MM.1S (cell line): Measurements from ENCODE around the gene GMPR.

ENCODE experiments used
- EZH2 ChIP-seq: fragments of 300-600 bp; sonication (generic); optimal IDR thresholded peaks from 2 replicates; pipeline ENCODE3; 2017; ENCODE audit warnings: low read depth, mild to moderate bottlenecking, antibody characterized with exemption, low read length, mixed read lengths
- EZH2phosphoT487 ChIP-seq: fragments of 300-600 bp; sonication (generic); IDR thresholded peaks from 2 replicates; pipeline ENCODE4 v1.6.1; 2018; ENCODE audit warnings: antibody characterized with exemption, low read length
- TF ChIP-seq, protein P1 (sequence below): fragments of 300-600 bp; sonication (generic); IDR thresholded peaks from 2 replicates; pipeline ENCODE4 v1.5.1; 2016; ENCODE audit warnings: antibody characterized with exemption, low read length, mixed read lengths

DNA sequence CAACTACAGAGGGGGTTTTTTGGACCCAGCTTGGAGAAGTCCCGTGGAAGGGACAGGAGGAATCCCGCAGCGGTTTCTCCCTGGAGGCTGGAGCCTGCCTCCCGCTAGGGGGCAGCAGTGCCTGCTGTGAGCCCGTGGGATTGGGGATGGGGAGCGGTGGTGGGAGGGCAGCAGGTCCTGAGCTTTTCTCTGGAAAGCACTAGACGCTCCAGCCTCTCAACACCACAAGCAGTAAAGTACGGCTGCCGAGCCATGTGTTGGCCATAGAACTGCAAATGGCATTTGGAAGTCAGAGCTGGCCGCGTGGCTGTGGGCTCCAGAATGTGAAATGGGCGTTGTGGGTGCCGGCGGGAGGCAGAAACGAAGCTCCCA lies 47.8 kb downstream of the GMPR start:
- TF ChIP-seq EZH2 (no peak), EZH2phosphoT487 (no peak)
- TF ChIP-seq, protein P1, sequence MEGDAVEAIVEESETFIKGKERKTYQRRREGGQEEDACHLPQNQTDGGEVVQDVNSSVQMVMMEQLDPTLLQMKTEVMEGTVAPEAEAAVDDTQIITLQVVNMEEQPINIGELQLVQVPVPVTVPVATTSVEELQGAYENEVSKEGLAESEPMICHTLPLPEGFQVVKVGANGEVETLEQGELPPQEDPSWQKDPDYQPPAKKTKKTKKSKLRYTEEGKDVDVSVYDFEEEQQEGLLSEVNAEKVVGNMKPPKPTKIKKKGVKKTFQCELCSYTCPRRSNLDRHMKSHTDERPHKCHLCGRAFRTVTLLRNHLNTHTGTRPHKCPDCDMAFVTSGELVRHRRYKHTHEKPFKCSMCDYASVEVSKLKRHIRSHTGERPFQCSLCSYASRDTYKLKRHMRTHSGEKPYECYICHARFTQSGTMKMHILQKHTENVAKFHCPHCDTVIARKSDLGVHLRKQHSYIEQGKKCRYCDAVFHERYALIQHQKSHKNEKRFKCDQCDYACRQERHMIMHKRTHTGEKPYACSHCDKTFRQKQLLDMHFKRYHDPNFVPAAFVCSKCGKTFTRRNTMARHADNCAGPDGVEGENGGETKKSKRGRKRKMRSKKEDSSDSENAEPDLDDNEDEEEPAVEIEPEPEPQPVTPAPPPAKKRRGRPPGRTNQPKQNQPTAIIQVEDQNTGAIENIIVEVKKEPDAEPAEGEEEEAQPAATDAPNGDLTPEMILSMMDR = peak; percentile 87
